Measurements from ENCODE around the gene SAP25.

GRCh38 chr7:100546926-100547800 lies 26.5 kb downstream of the SAP25 start:
- TF ChIP-seq, protein P1, sequence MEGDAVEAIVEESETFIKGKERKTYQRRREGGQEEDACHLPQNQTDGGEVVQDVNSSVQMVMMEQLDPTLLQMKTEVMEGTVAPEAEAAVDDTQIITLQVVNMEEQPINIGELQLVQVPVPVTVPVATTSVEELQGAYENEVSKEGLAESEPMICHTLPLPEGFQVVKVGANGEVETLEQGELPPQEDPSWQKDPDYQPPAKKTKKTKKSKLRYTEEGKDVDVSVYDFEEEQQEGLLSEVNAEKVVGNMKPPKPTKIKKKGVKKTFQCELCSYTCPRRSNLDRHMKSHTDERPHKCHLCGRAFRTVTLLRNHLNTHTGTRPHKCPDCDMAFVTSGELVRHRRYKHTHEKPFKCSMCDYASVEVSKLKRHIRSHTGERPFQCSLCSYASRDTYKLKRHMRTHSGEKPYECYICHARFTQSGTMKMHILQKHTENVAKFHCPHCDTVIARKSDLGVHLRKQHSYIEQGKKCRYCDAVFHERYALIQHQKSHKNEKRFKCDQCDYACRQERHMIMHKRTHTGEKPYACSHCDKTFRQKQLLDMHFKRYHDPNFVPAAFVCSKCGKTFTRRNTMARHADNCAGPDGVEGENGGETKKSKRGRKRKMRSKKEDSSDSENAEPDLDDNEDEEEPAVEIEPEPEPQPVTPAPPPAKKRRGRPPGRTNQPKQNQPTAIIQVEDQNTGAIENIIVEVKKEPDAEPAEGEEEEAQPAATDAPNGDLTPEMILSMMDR (IDR thresholded peaks at IDR 0.05), result no peak
- peak in 1 of 2 donors; percentile 26 for TF ChIP-seq POLR2A (IDR thresholded peaks at IDR 0.05)
